ENCODE data around the gene SPATA31C1.

DNA sequence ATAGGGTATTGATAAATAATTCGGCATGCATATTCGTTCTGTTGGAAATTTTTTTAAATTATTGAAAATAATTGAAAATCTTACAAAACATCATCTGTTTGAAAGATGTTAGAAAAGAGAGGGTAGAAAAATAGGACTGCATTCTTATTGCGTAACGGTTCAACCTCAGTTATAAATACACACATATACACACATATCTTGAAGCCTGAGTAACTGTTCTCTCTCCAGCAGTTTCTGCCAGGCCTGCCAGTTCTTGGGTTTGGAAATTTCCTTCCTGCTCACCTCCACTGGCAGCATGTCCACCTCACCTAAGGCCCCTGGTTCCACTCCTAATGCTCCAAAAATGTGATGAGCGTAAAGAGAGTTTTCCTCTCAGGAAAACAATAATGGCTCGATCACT, 26.0 kb upstream of the SPATA31C1 start:
- no peak for TF ChIP-seq EZH2 (optimal IDR thresholded peaks at IDR 0.05; ENCODE audit: low read depth, low read length)
- TF ChIP-seq, protein P1, sequence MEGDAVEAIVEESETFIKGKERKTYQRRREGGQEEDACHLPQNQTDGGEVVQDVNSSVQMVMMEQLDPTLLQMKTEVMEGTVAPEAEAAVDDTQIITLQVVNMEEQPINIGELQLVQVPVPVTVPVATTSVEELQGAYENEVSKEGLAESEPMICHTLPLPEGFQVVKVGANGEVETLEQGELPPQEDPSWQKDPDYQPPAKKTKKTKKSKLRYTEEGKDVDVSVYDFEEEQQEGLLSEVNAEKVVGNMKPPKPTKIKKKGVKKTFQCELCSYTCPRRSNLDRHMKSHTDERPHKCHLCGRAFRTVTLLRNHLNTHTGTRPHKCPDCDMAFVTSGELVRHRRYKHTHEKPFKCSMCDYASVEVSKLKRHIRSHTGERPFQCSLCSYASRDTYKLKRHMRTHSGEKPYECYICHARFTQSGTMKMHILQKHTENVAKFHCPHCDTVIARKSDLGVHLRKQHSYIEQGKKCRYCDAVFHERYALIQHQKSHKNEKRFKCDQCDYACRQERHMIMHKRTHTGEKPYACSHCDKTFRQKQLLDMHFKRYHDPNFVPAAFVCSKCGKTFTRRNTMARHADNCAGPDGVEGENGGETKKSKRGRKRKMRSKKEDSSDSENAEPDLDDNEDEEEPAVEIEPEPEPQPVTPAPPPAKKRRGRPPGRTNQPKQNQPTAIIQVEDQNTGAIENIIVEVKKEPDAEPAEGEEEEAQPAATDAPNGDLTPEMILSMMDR (IDR thresholded peaks at IDR 0.05; ENCODE audit: low read length) = no peak
- no peak for TF ChIP-seq EZH2phosphoT487 (IDR thresholded peaks at IDR 0.05; ENCODE audit: low read length)

Data from MM.1S (cell line).